SK-N-SH treated with all-trans-retinoic acid at 6 μM for 48 hours (cell line): Measurements from ENCODE around the gene CNTN1.

Source experiments
- ATAC-seq: fragments of 200-7000 bp; cut with Tn5 transposase; 3 replicates; pipeline ENCODE4 v1.9.1; 2020; ENCODE audit warnings: mild to moderate bottlenecking, moderate library complexity
- ARNTL ChIP-seq: fragments of 450-650 bp; formaldehyde crosslinking; IDR thresholded peaks from 2 replicates; pipeline ENCODE4 v1.5.0; 2020; ENCODE audit warnings: low read depth, mild to moderate bottlenecking, moderate library complexity, borderline replicate concordance
- BACH2 ChIP-seq: fragments of 250-450 bp; sonication (Bioruptor Pico); IDR thresholded peaks from 2 replicates; pipeline ENCODE4 v1.9.0; 2021; ENCODE audit warnings: mild to moderate bottlenecking, borderline replicate concordance
- CSDC2 ChIP-seq: fragments of 250-450 bp; sonication (Bioruptor Pico); IDR thresholded peaks from 2 replicates; pipeline ENCODE4 v1.5.0; 2020; ENCODE audit warnings: mild to moderate bottlenecking, moderate library complexity
- ESRRG ChIP-seq: fragments of 250-450 bp; sonication (Bioruptor Pico); IDR thresholded peaks from 2 replicates; pipeline ENCODE4 v1.6.1; 2021; ENCODE audit warnings: mild to moderate bottlenecking
- GLIS3 ChIP-seq: fragments of 250-450 bp; sonication (Bioruptor Pico); IDR thresholded peaks from 2 replicates; pipeline ENCODE4 v1.5.0; 2020; ENCODE audit warnings: mild to moderate bottlenecking, moderate library complexity
- ISL1 ChIP-seq: fragments of 250-450 bp; sonication (Bioruptor Pico); IDR thresholded peaks from 2 replicates; pipeline ENCODE4 v2.1.2; 2022; ENCODE audit warnings: mild to moderate bottlenecking, moderate library complexity
- OSR1 ChIP-seq: fragments of 250-450 bp; sonication (Bioruptor Pico); IDR thresholded peaks from 2 replicates; pipeline ENCODE4 v1.8.0; 2022; ENCODE audit warnings: moderate library complexity, mild to moderate bottlenecking, inconsistent platforms
- RARB ChIP-seq: fragments of 250-450 bp; sonication (Bioruptor Pico); IDR thresholded peaks from 2 replicates; pipeline ENCODE4 v1.8.0; 2021; ENCODE audit warnings: mild to moderate bottlenecking, moderate library complexity
- SNAI2 ChIP-seq: fragments of 250-450 bp; sonication (Bioruptor Pico); IDR thresholded peaks from 2 replicates; pipeline ENCODE4 v1.5.0; 2020; ENCODE audit warnings: mild to moderate bottlenecking, moderate library complexity
- TCF4 ChIP-seq: fragments of 250-450 bp; sonication (Bioruptor Pico); IDR thresholded peaks from 2 replicates; pipeline ENCODE4 v1.8.0; 2021; ENCODE audit warnings: mild to moderate bottlenecking, moderate library complexity, borderline replicate concordance
- ZC3H10 ChIP-seq: fragments of 250-450 bp; sonication (Bioruptor Pico); IDR thresholded peaks from 2 replicates; pipeline ENCODE4 v1.5.1; 2021; ENCODE audit warnings: mild to moderate bottlenecking, moderate library complexity
- ZFP3 ChIP-seq: fragments of 250-450 bp; sonication (Bioruptor Pico); IDR thresholded peaks from 2 replicates; pipeline ENCODE4 v1.5.0; 2020; ENCODE audit warnings: mild to moderate bottlenecking, moderate library complexity
- ZNF565 ChIP-seq: fragments of 450-650 bp; formaldehyde crosslinking; conservative IDR thresholded peaks from 2 replicates; pipeline ENCODE4 v1.5.0; 2020; ENCODE audit warnings: low read depth, mild to moderate bottlenecking, moderate library complexity
- ZNF70 ChIP-seq: fragments of 450-650 bp; formaldehyde crosslinking; IDR thresholded peaks from 2 replicates; pipeline ENCODE4 v1.5.0; 2020; ENCODE audit warnings: mild to moderate bottlenecking, moderate library complexity
- TF ChIP-seq, protein P1 (sequence below): fragments of 250-450 bp; sonication (Bioruptor Pico); IDR thresholded peaks from 2 replicates; pipeline ENCODE4 v1.8.0; 2020; ENCODE audit warnings: mild to moderate bottlenecking, moderate library complexity, borderline replicate concordance
- TF ChIP-seq, protein P2 (sequence below): fragments of 250-450 bp; sonication (Bioruptor Pico); IDR thresholded peaks from 2 replicates; pipeline ENCODE4 v1.5.0; 2020; ENCODE audit warnings: mild to moderate bottlenecking, moderate library complexity
- TF ChIP-seq, protein P3 (sequence below): fragments of 250-450 bp; sonication (Bioruptor Pico); IDR thresholded peaks from 2 replicates; pipeline ENCODE4 v1.5.1; 2021; ENCODE audit warnings: mild to moderate bottlenecking, moderate library complexity
- TF ChIP-seq, protein P4 (sequence below): fragments of 250-450 bp; sonication (Bioruptor Pico); IDR thresholded peaks from 2 replicates; pipeline ENCODE4 v1.5.1; 2020; ENCODE audit warnings: low read depth, mild to moderate bottlenecking, moderate library complexity

Gene CNTN1

DNA sequence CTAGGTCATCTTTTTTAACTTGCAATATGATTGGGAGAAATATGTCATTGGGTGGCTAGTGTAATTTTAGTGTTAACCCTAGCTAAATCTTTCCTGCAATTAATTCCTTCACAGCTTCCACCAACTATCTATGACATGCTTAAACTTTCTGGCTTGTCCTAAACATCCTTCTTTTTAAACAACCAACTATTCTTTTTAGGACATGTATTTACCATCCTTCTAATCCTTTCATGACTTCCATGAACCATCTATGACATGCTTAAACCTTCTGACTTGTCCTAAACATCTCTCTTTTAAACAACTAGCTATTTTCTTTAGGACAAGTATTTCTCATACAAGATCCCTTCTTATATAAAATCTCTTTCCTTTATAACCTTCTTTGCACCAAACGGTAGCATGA lies 316.2 kb downstream of the CNTN1 start:
- TF ChIP-seq, protein P1, sequence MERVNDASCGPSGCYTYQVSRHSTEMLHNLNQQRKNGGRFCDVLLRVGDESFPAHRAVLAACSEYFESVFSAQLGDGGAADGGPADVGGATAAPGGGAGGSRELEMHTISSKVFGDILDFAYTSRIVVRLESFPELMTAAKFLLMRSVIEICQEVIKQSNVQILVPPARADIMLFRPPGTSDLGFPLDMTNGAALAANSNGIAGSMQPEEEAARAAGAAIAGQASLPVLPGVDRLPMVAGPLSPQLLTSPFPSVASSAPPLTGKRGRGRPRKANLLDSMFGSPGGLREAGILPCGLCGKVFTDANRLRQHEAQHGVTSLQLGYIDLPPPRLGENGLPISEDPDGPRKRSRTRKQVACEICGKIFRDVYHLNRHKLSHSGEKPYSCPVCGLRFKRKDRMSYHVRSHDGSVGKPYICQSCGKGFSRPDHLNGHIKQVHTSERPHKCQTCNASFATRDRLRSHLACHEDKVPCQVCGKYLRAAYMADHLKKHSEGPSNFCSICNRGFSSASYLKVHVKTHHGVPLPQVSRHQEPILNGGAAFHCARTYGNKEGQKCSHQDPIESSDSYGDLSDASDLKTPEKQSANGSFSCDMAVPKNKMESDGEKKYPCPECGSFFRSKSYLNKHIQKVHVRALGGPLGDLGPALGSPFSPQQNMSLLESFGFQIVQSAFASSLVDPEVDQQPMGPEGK (CRISPR knock-in tag), result no peak
- TF ChIP-seq ZFP3, result no peak
- TF ChIP-seq, protein P2, sequence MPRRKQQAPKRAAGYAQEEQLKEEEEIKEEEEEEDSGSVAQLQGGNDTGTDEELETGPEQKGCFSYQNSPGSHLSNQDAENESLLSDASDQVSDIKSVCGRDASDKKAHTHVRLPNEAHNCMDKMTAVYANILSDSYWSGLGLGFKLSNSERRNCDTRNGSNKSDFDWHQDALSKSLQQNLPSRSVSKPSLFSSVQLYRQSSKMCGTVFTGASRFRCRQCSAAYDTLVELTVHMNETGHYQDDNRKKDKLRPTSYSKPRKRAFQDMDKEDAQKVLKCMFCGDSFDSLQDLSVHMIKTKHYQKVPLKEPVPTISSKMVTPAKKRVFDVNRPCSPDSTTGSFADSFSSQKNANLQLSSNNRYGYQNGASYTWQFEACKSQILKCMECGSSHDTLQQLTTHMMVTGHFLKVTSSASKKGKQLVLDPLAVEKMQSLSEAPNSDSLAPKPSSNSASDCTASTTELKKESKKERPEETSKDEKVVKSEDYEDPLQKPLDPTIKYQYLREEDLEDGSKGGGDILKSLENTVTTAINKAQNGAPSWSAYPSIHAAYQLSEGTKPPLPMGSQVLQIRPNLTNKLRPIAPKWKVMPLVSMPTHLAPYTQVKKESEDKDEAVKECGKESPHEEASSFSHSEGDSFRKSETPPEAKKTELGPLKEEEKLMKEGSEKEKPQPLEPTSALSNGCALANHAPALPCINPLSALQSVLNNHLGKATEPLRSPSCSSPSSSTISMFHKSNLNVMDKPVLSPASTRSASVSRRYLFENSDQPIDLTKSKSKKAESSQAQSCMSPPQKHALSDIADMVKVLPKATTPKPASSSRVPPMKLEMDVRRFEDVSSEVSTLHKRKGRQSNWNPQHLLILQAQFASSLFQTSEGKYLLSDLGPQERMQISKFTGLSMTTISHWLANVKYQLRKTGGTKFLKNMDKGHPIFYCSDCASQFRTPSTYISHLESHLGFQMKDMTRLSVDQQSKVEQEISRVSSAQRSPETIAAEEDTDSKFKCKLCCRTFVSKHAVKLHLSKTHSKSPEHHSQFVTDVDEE (CRISPR knock-in tag), result no peak
- TF ChIP-seq GLIS3 (CRISPR knock-in tag), result no peak
- TF ChIP-seq CSDC2 (CRISPR knock-in tag), result no peak
- TF ChIP-seq, protein P3, sequence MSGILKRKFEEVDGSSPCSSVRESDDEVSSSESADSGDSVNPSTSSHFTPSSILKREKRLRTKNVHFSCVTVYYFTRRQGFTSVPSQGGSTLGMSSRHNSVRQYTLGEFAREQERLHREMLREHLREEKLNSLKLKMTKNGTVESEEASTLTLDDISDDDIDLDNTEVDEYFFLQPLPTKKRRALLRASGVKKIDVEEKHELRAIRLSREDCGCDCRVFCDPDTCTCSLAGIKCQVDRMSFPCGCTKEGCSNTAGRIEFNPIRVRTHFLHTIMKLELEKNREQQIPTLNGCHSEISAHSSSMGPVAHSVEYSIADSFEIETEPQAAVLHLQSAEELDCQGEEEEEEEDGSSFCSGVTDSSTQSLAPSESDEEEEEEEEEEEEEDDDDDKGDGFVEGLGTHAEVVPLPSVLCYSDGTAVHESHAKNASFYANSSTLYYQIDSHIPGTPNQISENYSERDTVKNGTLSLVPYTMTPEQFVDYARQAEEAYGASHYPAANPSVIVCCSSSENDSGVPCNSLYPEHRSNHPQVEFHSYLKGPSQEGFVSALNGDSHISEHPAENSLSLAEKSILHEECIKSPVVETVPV (CRISPR knock-in tag), result no peak
- TF ChIP-seq RARB, result no peak
- no peak for TF ChIP-seq ARNTL (CRISPR knock-in tag)
- no peak for TF ChIP-seq OSR1
- no peak for TF ChIP-seq BACH2
- TF ChIP-seq ZNF565, result no peak
- no peak for TF ChIP-seq TCF4 (CRISPR knock-in tag)
- TF ChIP-seq, protein P4, sequence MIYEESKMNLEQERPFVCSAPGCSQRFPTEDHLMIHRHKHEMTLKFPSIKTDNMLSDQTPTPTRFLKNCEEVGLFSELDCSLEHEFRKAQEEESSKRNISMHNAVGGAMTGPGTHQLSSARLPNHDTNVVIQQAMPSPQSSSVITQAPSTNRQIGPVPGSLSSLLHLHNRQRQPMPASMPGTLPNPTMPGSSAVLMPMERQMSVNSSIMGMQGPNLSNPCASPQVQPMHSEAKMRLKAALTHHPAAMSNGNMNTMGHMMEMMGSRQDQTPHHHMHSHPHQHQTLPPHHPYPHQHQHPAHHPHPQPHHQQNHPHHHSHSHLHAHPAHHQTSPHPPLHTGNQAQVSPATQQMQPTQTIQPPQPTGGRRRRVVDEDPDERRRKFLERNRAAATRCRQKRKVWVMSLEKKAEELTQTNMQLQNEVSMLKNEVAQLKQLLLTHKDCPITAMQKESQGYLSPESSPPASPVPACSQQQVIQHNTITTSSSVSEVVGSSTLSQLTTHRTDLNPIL, result no peak
- TF ChIP-seq, all 23 proteins: peak for 0
- no peak for ATAC-seq

DNA sequence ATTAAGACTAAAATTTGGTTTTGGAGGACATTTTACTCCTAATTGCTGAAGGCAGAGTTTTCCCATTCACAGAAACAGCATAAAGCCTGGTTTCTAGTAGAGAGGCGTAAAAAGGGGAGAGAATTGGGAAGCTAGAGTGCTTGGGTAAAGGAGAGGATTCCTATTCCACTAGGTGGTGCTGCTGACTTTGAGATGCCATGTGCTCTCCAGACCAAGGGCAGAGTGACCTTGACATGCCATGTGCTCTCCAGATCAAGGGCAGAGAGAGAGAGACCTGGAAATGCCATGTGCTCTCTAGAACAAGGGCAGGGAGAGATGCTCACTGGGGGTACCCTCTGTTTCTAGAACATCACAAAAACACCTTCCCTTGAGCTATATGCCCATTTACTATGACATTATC lies 319.7 kb downstream of the CNTN1 start:
- no peak for ATAC-seq
- no peak for TF ChIP-seq GLIS3 (CRISPR knock-in tag)
- TF ChIP-seq, protein P4, result no peak
- no peak for TF ChIP-seq CSDC2 (CRISPR knock-in tag)
- no peak for TF ChIP-seq RARB
- no peak for TF ChIP-seq ESRRG (CRISPR knock-in tag)
- no peak for TF ChIP-seq SNAI2 (CRISPR knock-in tag)
- no peak for TF ChIP-seq ZNF70 (CRISPR knock-in tag)
- TF ChIP-seq OSR1, result no peak
- no peak for TF ChIP-seq BACH2
- TF ChIP-seq, protein P2 (CRISPR knock-in tag), result no peak

DNA sequence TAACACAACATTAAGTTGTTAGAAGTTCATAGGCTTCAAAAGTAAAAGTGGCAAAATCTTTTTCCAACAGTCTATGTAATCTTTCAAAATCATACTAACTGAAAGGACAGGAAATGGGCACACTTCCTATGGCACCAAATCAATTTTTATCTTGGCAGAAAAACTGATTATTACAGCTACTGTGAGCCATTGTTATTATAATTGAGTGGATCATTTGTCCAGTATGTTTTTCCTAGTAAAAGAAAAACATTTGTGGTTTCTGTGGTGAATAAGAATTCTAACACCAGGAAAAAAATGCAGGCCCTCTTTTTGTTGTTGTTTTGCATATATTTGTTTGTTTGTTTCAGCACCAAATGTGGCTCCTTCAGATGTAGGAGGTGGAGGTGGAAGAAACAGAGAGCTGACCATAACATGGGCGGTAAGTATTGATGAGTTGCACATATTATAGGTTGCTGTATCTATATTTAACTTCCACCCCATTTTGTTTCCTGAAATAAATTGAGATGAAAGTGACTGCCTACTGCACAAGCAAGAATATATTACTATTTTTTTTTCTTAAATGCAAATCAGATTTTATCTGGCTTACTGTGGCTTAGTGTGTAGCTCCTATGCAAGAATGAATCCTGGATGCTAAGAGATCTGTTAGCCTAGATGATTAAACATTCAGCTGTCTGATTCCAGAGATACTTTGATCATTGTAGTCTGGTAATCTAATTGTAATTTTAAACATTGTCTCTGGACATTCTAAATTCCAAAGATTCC lies 321.8 kb downstream of the CNTN1 start:
- ATAC-seq, result no peak
- TF ChIP-seq ZC3H10 (CRISPR knock-in tag), result no peak
- TF ChIP-seq ISL1 (CRISPR knock-in tag), result peak; percentile 4
